Spleen (tissue), 7 donors: ENCODE data around the gene OR12D3.

Experiments
- POLR2AphosphoS5 ChIP-seq, 3 donors: sonication (generic); formaldehyde crosslinking; IDR thresholded peaks; one replicate each; pipeline ENCODE4 v1.5.1; 2017; ENCODE audit warnings: antibody characterized with exemption in 3 of 3
- TF ChIP-seq, protein P1 (sequence below), 11 experiments: fragments of 200-600 bp in 7 of 11; fragments of 450-650 bp in 4 of 11; sonication (generic) in 4 of 11; IDR thresholded peaks in 8 of 11; conservative IDR thresholded peaks in 3 of 11; 1 replicate in 7 of 11; 2 replicates in 4 of 11; pipeline versions ENCODE4 v1.4.0 to v1.8.0; 2016 to 2021; ENCODE audit warnings: antibody characterized with exemption in 11 of 11, inconsistent platforms in 4 of 11, mild to moderate bottlenecking in 1 of 11
- donor health status: DM: no; HTN: no; CAD: no; lungs with moderate emphysema.
- donor health status: DM: no; HTN: no; CAD: no.
- donor health status: DM: no; HTN: no; CAD: no.

- TF ChIP-seq POLR2AphosphoS5 (IDR thresholded peaks at IDR 0.05) = no peak
- TF ChIP-seq, protein P1, sequence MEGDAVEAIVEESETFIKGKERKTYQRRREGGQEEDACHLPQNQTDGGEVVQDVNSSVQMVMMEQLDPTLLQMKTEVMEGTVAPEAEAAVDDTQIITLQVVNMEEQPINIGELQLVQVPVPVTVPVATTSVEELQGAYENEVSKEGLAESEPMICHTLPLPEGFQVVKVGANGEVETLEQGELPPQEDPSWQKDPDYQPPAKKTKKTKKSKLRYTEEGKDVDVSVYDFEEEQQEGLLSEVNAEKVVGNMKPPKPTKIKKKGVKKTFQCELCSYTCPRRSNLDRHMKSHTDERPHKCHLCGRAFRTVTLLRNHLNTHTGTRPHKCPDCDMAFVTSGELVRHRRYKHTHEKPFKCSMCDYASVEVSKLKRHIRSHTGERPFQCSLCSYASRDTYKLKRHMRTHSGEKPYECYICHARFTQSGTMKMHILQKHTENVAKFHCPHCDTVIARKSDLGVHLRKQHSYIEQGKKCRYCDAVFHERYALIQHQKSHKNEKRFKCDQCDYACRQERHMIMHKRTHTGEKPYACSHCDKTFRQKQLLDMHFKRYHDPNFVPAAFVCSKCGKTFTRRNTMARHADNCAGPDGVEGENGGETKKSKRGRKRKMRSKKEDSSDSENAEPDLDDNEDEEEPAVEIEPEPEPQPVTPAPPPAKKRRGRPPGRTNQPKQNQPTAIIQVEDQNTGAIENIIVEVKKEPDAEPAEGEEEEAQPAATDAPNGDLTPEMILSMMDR (IDR thresholded peaks at IDR 0.05 in 8 of 11, conservative IDR thresholded peaks at IDR 0.05 in 3 of 11) = no peak
These were observed 912 bp upstream of the OR12D3 start for GRCh38 chr6:29376003-29376402.
